GM18868 (cell line): ENCODE measurements around the gene SLC6A5.

Experiments
- ATAC-seq: cut with Tn5 transposase; IDR thresholded peaks from one replicate; pipeline ENCODE4 v1.9.1; 2021; ENCODE audit warnings: mild to moderate bottlenecking, moderate library complexity; ENCODE audit not compliant: unreplicated experiment

SLC6A5 gene

GRCh38 chr11:20618083-20618482, 18.7 kb downstream of the SLC6A5 start:
- no peak for ATAC-seq

- ATAC-seq = no peak
Measured at GRCh38 chr11:20620988-20621387, 21.6 kb downstream of the SLC6A5 start.

DNA sequence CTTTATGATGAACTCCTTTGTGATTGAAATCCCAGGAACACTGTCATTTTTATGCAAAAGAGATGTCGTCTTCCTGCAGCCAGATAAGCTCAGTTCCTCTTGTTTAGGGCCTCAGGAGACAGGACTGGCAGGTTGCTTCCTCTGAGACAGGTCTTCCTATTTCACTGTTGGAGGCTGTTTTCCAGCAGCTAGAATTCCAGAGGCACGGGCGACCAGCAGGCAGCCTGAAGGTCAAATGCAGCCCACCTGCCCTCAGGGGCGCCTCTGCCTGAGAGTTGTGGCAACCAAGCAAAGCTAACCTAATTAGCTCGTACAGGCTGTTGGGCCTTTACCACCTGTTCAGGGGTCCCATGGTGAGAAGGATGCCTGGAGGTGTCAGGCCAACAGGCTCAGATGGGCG, 22.3 kb downstream of the SLC6A5 start:
- ATAC-seq = no peak

DNA sequence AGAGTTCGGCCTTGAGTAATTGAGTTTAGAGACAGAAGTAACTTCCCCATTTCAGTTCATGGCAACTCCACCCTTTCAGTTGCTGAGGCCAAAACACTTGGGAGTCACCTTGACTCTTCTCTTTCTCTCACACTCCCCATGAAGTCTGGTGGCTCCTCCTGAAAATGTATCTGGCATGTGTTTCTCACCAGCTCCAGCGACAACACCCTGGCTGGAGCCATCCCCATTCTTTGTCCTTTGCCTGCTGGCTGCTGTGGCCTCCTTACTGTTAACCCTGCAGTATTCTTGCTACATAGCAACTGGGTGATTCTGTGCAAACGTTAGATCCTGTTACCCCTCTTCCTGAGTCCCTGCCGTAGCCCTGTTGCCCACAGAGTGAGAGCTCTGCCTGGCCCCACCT, 23.8 kb downstream of the SLC6A5 start:
- peak; percentile 46 for ATAC-seq

- ATAC-seq = no peak
Measured at GRCh38 chr11:20626279-20626678, 26.9 kb downstream of the SLC6A5 start.

- no peak for ATAC-seq
Measured at GRCh38 chr11:20627026-20627425, 27.6 kb downstream of the SLC6A5 start.

GRCh38 chr11:20627701-20628100, 28.3 kb downstream of the SLC6A5 start:
- no peak for ATAC-seq

GRCh38 chr11:20631519-20632168, 32.2 kb downstream of the SLC6A5 start:
- no peak for ATAC-seq

DNA sequence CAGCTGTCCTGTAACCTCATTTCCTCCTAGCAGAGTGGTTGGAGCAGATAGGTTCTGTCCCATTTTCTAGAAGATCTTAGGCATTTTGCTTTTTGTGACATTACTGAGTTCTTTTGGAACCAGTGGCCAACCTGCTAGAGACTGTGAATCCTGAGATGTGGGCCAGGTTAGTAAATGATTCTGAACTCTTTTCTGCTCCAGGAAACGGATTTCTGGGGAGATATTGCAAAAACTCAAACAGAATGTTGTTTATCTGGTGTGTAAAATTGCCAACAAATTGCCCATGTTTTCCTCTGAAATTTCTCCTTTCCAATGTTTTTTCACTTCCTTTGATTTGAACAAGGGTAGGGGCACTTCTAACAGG, 32.7 kb downstream of the SLC6A5 start:
- ATAC-seq = no peak

DNA sequence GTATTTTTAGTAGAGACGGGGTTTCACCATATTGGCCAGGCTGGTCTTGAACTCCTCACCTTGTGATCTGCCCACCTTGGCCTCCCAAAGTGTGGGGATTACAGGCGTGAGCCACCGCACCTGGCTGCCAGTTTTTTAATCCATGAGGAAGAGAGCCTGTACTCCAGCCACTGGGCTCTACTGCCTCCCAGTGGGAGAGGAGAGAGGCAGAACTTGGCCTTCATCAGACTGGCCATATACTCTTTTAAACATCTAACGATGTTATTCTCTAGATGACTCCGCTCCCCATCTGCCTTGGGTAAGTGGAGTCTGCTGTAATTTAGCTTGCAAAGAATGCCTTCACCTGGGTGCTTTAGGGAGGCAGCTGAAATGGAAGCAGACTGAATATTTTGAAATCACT, 34.6 kb downstream of the SLC6A5 start:
- ATAC-seq = no peak

DNA sequence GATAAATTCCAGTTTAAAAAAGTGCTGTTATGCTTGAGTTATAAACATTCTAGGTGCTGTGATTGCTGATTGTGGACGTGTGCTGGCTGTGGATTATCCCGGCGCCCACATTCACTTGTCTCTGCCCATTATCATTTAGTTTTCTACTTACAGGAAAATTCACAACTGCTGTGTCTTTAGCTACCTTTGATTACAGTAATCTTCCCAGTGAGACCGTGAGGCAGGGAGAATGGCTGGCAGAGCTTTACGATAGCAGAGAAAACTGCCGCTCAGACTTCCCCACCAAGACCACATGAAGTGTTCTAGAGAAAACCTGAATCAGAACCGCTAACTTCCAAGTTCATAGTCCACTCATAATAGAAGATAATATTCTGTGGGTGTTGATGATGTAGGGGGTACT, 35.4 kb downstream of the SLC6A5 start:
- ATAC-seq = no peak

GRCh38 chr11:20638074-20638473, 38.7 kb downstream of the SLC6A5 start:
- ATAC-seq = no peak

GRCh38 chr11:20639688-20640087, 40.3 kb downstream of the SLC6A5 start:
- no peak for ATAC-seq

DNA sequence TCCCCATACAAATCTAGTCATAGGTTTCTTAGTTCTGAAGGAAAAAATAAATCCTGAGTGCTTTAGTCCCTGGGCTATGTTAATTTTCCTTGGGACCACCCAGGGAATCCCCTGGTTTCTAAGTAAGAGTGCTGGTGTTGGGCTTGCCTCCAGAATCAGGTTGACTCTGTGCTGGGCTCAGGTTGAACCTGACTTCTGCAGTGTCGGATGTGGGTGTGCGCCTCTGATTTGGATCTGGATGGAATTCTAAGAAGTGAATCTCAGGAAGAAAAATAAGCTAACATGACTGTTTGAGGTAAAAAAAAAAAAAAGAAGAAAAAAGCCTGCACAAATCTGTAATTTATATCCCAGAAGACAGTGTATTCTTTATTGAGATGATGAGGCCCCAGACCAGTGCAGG, 41.0 kb downstream of the SLC6A5 start:
- no peak for ATAC-seq

GRCh38 chr11:20644360-20644759, 45.0 kb downstream of the SLC6A5 start:
- no peak for ATAC-seq

- peak; percentile 87 for ATAC-seq
Measured at GRCh38 chr11:20647976-20648565, 48.7 kb downstream of the SLC6A5 start.

- ATAC-seq = no peak
Measured at GRCh38 chr11:20652150-20652806, 52.9 kb downstream of the SLC6A5 start.

DNA sequence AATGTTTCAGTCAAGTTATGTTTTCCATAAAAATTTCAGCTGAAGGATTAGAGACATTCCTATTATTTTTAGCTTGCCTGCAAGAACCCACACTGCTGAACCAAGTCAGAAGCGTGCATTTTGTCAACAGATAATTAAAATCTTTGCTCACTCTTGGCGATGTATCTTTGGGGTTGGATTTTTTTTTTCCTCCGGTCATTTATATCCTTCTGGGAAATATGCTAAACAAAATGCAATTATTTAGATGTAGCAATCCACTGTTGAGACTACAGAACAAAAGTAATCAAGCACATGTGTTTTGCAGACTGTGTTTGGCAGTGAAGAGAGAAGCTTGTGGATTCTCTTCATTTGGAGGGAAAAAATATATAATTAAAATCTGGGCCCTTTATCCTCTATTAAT, 54.6 kb downstream of the SLC6A5 start:
- ATAC-seq = no peak

DNA sequence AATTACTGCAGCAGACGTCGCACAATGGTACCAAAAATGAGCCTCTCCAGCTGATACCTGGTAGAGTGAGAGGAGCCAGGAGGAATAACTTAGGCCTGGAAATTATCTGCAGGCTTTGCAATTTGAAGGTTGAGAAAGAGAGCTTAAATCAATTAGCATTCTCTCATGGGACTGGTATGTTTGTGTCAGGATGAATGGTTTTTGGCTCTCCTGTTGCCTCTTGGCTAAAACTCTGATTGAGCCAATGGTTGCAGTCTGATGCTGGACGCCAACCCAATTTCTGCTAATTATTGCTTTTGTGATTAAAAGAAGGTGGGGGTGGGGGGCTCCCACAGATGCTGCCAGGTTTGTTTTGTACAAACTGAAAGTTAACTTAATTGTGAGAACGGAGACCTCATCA, 57.5 kb downstream of the SLC6A5 start:
- no peak for ATAC-seq

GRCh38 chr11:20658135-20658534, 58.7 kb downstream of the SLC6A5 start:
- no peak for ATAC-seq

DNA sequence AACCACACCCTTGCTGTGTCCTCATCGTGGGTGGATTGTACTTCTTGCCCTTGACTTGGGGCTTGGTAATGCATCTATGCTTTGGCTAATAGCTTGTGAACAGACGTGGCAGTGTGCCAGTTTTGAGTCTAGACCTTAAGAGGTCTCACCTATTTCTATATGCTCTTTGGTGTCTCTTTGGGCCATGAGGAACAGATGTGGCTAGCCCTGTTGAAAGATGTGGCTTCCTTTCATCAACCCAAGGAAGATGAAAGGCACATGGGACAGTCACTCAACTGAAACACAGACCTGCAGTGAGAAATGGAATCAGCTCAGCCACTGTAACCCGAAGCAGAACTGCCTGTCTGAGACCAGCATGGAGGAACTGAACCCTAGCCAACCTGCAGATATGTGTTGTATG, 62.0 kb downstream of the SLC6A5 start:
- no peak for ATAC-seq

DNA sequence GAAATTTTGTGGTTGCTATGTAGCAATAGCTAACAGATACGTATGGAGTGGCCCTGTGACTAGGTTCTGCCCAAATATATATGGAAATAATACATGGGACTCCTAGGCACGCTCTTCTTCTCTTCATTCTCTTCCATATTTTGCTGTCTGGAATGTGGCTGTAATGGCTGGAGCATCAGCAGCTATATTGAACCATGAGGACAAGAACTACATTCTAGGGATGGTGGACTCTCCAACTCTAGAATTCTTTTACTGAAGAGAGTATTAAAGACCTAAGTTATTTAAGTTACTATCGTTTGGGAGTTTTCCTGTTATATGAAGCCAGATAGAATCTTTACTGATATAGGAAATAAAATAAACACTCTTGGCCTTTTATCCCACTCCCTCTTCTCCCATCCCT, 62.4 kb downstream of the SLC6A5 start:
- no peak for ATAC-seq
